ENCODE data around the gene SLAMF7. TPM values are rescaled to one million over a fixed set of nuclear protein-coding genes. Genes with fewer than 3 reads are reported as not detected.
A peak's percentile ranks its signal among the peaks of the same experiment; 100 is the strongest.

Gene SLAMF7
- total and polyA plus RNA-seq, 10 of the 15 experiments (the other 5 are each of a cell fraction or from before 2014, with no cell fraction given) = 66.6 to 284 (median 108) TPM

GRCh38 chr1:160773093-160773492 lies 34.0 kb downstream of the SLAMF7 start:
- H2AFZ ChIP-seq (ENCODE audit: control insufficient read depth, low read depth, low read length) = peak overlapping the region; percentile 50
- H3K36me3 ChIP-seq (ENCODE audit: control insufficient read depth in 2 of 2, insufficient read depth in 2 of 2, low read length in 1 of 2) = no peaks in the 10 kb centered on the region
- H3K9ac ChIP-seq (ENCODE audit: control insufficient read depth, insufficient read depth, low read length) = peak overlapping the region; percentile 36; the same call in 1 of the 2 replicates
- DNase-seq (ENCODE audit: low read depth, low spot score) (no peak), ATAC-seq (peak; percentile 48), FAIRE-seq (no peak)
- SMC1A ChIA-PET (ENCODE audit: uncharacterized antibody, unreplicated experiment) = interaction anchor here (0.6 to 15.6 kb wide), 15 partner anchors 8 to 179 kb away, joined by 3 to 447 read pairs (median 8); partner anchors contain the start of genes LY9 and SLAMF7
- BruUV-seq (replicated peaks) = no TSS peak
- H3K4me2 ChIP-seq (ENCODE audit: control insufficient read depth, insufficient read depth) = peak overlapping the region; percentile 28
- POLR2A ChIA-PET = interaction anchor here (0.7 to 5.9 kb wide), 12 partner anchors 8 to 272 kb away, joined by 3 to 33 read pairs (median 4); partner anchors contain the start of gene SLAMF7
- intact Hi-C loops (cut with micrococcal nuclease; ENCODE audit: unreplicated experiment) = no loop called here
- 37% methylated on average over 3 of the region's 3 CpGs for whole genome bisulfite sequencing (ENCODE audit: insufficient coverage, insufficient replicate concordance, low lambda C conversion rate, missing lambda C conversion rate)
- no peaks in the 10 kb centered on the region for H4K20me1 ChIP-seq (ENCODE audit: control insufficient read depth, insufficient read depth)
- peak overlapping the region; percentile 69 for H3K27ac ChIP-seq (ENCODE audit: control insufficient read depth, insufficient read depth)
- no peak overlapping the region for H3K4me3 ChIP-seq
- no peaks in the 10 kb centered on the region; the same call in 1 of the 3 replicates for H3K9me3 ChIP-seq (replicated peaks; ENCODE audit: control insufficient read depth, insufficient read depth, low read length)
- RAD21 ChIA-PET (ENCODE audit: unreplicated experiment) = interaction anchor here (0.7 to 10.8 kb wide), 22 partner anchors 9 to 180 kb away, joined by 3 to 152 read pairs (median 6); partner anchors contain the start of genes ITLN2, LY9 and SLAMF7
- H3K79me2 ChIP-seq (ENCODE audit: control insufficient read depth, insufficient read depth, low read length) = no peaks in the 10 kb centered on the region; the same call in none of the 2 replicates
- H3K27me3 ChIP-seq (replicated peaks in 1 of 2; ENCODE audit: control insufficient read depth in 2 of 2, insufficient read depth in 2 of 2, low read length in 1 of 2) = no peaks in the 10 kb centered on the region
- CTCF ChIA-PET = interaction anchor here (0.7 to 10.9 kb wide), 15 partner anchors 8 to 180 kb away, joined by 3 to 247 read pairs (median 7); partner anchors contain the start of genes ITLN2 and LY9
- H3K4me1 ChIP-seq (ENCODE audit: control insufficient read depth, insufficient read depth, low read length) = peaks cover 39% of the 10 kb centered on the region
- in situ Hi-C loops (cut with MboI) = no loop called here
- TF ChIP-seq RFX5 (IDR thresholded peaks at IDR 0.05; ENCODE audit: low read depth, low read length) = no peak
- TF ChIP-seq, protein P1, sequence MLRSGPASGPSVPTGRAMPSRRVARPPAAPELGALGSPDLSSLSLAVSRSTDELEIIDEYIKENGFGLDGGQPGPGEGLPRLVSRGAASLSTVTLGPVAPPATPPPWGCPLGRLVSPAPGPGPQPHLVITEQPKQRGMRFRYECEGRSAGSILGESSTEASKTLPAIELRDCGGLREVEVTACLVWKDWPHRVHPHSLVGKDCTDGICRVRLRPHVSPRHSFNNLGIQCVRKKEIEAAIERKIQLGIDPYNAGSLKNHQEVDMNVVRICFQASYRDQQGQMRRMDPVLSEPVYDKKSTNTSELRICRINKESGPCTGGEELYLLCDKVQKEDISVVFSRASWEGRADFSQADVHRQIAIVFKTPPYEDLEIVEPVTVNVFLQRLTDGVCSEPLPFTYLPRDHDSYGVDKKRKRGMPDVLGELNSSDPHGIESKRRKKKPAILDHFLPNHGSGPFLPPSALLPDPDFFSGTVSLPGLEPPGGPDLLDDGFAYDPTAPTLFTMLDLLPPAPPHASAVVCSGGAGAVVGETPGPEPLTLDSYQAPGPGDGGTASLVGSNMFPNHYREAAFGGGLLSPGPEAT (IDR thresholded peaks at IDR 0.05; ENCODE audit: low read depth) = peak; percentile 78; the same call in 1 of the 2 replicates
- TF ChIP-seq IKZF2 (IDR thresholded peaks at IDR 0.05) = 0 out of 4 replicates have a peak, but pooled peaks of 1 of the 2 experiments have one; percentile 12
- TF ChIP-seq NR2F1 (conservative IDR thresholded peaks at IDR 0.05) = no peak
- no peak for TF ChIP-seq MLLT1 (IDR thresholded peaks at IDR 0.05)
- no peak for TF ChIP-seq TBL1XR1 (IDR thresholded peaks at IDR 0.05; ENCODE audit: low read depth, low read length)
- no peak for TF ChIP-seq ZSCAN29 (IDR thresholded peaks at IDR 0.05)
- peak; percentile 42; the same call in 1 of the 2 replicates for TF ChIP-seq POLR2AphosphoS5 (IDR thresholded peaks at IDR 0.05; ENCODE audit: low read length)
- no peak for TF ChIP-seq SRF (IDR thresholded peaks at IDR 0.05; ENCODE audit: low read depth in 2 of 2, low read length in 2 of 2)
- TF ChIP-seq RUNX3 (IDR thresholded peaks at IDR 0.05; ENCODE audit: low read length) = peak; percentile 61; the same call in 1 of the 2 replicates
- peak; percentile 40; the same call in 1 of the 2 replicates for TF ChIP-seq JUNB (IDR thresholded peaks at IDR 0.05)
- peak; percentile 37 for TF ChIP-seq NFIC (IDR thresholded peaks at IDR 0.05; ENCODE audit: low read depth, low read length)
- TF ChIP-seq TAF1 (IDR thresholded peaks at IDR 0.05; ENCODE audit: borderline replicate concordance, low read depth, low read length) = peak; percentile 27; the same call in 1 of the 2 replicates
- TF ChIP-seq ZNF687 (IDR thresholded peaks at IDR 0.05) = peak; percentile 35; the same call in 1 of the 2 replicates

Data from GM12878 (cell line).